Hepatic stellate cell (primary cell): ENCODE measurements around the gene PDCD4.

ENCODE experiments used
- DNase-seq: peaks from one replicate; pipeline ENCODE4 v3.0.0; 2011; ENCODE audit warnings: low spot score

PDCD4 gene

DNA sequence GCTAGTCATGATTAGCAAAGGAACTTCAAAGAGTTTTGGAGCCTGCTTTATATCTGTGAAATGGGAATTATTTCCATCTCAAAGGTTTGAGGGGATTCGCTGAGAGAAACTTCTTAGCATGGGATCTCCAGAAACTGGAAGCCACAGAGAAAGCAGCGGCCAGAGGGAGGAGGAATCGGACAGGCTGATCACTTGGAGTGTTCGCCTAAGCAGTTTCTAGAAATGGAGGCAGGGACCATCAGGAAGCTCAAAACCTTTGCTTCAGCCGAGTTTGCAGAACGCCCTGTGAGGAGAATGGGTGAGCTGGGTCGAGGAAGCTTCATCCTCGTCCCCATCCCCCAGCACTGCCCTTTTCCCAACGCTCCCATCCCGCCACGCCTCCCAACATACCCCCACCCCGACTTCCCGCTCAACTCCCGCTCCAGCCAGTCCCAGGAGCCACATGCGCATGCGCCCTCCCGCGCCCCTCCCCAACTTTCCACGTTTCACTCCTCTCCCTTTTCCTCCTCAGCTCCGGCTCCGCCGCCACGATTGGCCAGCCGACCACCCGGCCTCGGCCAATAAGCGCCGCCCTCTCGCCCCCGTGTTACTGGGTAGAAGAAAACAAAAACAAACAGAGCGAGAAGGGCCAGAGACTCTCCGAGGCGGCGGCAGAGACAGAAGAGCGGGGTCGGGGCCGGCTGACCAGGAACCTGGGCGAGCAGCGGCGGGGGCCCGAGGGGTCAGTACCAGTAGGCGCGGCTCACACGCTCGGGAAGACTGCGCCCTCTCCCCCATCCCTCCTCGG is at the start of gene PDCD4:
Gene PDCD4, plus strand, starts transcription at position 631 of the 787 bp plus-strand sequence. CDS start 4,100 bp downstream, outside the sequence.
- DNase-seq: peak; percentile 92

DNA sequence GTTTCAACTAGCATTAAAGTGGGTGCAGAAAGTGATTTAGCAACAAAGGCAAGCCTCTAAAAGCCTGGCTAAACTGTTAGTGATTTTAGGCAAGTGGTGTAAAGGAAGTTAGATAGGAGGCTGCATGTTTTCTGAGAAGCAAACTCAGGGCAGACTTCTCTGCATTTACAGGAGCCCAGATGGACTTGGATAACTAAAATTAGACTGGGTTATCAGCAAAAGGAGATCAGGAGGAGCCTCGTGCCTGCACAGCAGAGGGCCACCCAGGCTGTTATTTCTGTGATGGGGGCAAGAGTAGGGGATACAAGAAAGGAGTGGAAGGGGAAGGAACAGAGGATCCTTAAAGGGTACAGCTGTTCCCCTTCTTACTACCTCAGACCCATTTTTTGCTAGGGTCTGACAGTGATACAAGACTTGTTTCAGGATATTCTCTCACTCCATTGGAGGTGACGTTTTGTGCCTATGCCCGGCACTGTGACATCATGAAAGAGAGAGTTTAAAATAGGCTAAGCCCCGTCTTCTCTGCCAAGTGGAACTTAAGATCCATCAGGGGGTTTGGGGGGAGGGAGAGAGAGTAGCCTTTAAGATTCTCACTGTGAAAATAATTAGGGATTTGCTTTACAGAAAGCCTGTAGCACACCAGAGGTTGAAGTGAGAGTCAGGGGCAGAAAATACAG is 49.6 kb upstream of the PDCD4 start:
- DNase-seq: no peak

DNA sequence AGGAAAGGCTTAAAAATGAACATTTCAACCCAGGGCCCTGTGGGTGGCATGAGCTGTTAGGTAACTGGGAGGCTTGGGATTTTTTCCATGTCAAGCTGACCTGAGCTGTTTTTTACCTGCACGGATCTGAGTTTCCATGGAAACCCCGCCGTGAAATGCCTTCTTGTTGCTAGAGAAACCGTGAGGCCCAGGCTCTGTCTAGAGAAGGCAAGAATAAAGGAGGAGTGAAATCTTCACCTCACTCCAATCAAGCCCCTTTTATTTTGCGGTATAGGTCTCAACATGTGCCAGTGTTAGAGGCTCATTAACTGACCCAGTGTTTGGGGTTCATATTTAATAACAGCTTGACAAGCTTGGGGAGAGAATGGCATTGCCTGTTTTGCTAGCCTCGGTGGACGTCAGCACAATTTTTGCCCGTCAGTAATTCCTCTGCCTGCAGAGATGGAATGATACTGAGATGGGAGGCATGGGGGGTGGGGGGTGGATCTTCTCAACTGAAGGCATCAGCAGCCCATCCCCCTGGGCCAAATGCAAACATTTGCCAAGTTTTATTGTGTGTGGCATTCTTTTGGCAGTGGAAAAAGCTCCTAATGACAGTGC is 48.9 kb upstream of the PDCD4 start:
- no peak for DNase-seq

DNA sequence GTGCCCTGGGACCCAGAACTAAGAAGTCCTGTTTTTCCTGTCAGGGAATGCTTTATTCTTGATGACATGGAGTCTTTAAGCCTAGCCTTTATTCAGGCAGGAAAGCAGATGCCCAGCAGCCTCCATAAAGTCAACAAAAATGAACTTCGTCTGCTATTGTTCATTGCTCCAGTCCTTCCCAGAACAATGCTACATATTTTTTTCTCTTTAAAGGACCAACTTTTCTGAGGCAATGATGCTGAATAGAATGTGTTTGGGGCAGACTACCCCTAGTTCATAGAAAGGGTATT is 47.6 kb upstream of the PDCD4 start:
- no peak for DNase-seq

GRCh38 chr10:110824660-110825059 is 47.1 kb upstream of the PDCD4 start:
- DNase-seq: no peak

- DNase-seq: no peak
Measured at GRCh38 chr10:110825508-110825907, 46.2 kb upstream of the PDCD4 start.

- peak; percentile 32 for DNase-seq
Measured at GRCh38 chr10:110827410-110827809, 44.3 kb upstream of the PDCD4 start.

GRCh38 chr10:110827875-110828274 is 43.9 kb upstream of the PDCD4 start:
- no peak for DNase-seq

- DNase-seq: no peak
Measured at GRCh38 chr10:110828525-110828924, 43.2 kb upstream of the PDCD4 start.

GRCh38 chr10:110829721-110830410 is 41.9 kb upstream of the PDCD4 start:
- DNase-seq: no peak

- no peak for DNase-seq
Measured at GRCh38 chr10:110833234-110833940, 38.3 kb upstream of the PDCD4 start.

DNA sequence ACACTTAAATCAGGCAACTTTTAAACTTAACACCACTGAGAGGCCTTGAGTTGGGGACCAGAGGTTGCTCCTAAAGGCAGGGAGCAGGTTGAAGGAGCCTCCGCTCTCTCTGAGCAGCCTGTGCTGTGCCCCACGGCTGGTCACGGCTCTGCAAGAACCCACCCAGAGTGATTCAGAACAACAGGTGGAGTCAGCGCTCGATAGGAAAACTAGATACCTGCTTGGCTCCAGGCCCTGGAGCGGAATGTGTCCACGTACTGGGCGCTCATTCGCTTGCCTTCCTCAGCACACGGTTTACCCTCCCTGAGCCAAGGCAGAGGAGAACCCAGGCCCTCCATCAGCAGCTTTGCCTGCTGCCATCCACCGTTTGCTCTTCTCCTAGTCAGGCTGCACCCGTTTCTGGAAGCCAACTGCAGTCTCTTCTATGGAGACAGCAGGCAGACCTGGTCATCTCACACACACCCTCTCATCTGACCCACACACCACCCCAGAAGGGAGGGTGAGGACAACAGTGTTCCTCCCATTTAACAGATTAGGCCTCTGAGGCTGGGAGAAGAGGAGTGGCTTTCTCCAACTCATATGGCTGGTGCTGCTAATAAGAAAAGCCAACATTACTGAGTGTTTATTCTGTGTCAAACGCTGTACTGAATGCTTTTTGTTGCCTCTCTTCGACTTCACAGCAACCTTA is 37.6 kb upstream of the PDCD4 start:
- no peak for DNase-seq

DNA sequence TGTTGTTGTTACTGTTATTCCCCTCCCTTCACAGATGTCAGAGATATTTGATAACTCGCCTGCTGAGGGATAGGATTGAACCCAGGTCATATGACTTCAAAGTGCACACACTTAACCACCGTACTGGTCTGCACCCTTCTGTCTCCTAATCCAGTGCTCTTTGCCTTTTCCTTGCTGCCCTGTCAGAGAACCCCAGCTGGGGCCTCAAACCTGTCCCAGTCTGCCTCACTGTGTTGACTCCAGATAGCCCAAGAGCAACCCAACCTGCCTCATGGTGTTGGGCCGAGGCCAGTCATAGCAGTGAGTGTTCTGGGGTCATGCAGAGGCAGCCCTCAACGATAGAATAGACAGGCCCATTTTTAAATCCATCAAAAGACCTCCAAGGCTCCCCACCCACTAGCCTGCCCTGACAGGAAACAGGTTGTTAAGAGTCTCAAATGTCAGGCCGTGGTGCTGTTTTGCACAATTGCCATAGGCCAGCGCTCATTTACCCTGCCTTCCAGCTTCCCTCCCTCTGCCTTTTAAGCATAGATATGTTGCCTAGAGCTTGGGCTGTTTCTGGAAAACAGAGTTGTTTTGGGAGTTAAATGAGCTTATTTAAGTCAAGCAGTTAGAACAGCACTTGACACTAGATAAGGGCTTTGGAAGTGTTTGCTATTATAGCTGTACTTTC is 37.0 kb upstream of the PDCD4 start:
- no peak for DNase-seq

- DNase-seq: no peak
Measured at GRCh38 chr10:110835841-110836240, 35.9 kb upstream of the PDCD4 start.

DNA sequence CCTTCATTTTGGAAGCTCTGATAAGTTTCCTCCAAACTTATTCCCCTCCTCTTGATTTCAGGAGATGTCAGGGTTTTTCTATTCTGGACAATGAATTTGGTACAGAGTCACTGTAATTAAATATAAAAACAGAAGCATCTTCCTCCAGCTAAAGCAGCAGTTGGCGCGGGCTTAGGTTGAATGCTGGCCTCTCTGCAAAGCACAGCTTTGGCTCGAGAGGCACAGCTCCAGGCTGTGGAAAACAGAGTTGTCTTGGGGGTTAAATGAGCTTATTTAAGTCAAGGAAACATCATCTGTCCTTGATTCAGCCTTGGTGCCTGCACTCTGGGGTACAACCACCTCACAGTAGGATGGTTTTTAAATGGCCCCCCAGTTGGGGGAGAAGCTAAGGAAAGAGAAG is 35.0 kb upstream of the PDCD4 start:
- DNase-seq: no peak

- DNase-seq: no peak
Measured at GRCh38 chr10:110837418-110838171, 34.1 kb upstream of the PDCD4 start.

DNA sequence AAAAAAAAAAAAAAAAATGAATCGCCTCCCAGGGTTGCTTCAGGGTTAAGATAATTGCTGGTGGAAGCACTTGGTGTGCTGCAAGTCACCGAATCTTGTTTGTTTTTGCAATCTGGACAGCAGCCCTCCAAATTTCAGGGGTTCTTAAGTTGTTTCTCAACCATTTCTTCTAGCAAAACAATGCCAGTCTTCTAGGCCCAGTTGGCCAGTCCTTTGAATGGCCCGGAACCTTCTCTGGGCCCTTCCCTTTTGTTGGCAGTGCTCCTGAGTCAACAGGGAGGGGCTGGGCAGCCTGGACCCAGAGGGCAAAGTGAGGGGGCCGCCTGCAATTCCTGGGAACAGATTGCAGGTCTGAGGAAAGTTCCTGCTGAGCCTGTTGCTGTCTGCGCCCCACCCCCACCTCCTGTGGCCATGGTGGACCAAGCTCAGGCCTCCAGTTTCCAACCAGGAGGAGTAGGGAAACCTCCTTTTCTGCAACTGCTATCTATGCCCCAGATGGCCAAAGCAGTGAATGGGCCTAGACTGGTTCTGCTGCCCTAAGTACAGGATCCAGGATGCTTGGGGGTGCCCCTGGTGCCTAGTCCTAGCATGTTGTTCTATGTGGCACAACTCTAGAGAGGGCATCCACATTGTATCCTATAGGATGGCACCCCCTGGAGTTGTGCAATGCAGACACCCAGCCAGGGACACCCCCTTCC is 31.4 kb upstream of the PDCD4 start:
- DNase-seq: no peak

GRCh38 chr10:110840923-110841428 is 30.8 kb upstream of the PDCD4 start:
- no peak for DNase-seq

- DNase-seq: no peak
Measured at GRCh38 chr10:110841767-110842267, 29.9 kb upstream of the PDCD4 start.
